Cerebellar cortex (tissue), 1 donor: ENCODE data around the gene QPCT.
"Not testable (repeated sequence)": the region's sequence is repeated elsewhere in the genome, so short reads cannot be mapped to it uniquely, and the experiment has no call there.

ENCODE experiments used
- DNase-seq: peaks from one replicate; pipeline ENCODE4 v3.0.0-alpha.2; 2015; ENCODE audit warnings: low spot score

Gene QPCT

GRCh38 chr2:37358466-37358865, 14.0 kb downstream of the QPCT start:
- no peak for DNase-seq

- no peak for DNase-seq
Measured at GRCh38 chr2:37361216-37361815, 16.9 kb downstream of the QPCT start.

GRCh38 chr2:37361994-37362698, 17.7 kb downstream of the QPCT start:
- no peak for DNase-seq

- no peak for DNase-seq
Measured at GRCh38 chr2:37364351-37364750, 19.9 kb downstream of the QPCT start.

GRCh38 chr2:37365669-37366068, 21.2 kb downstream of the QPCT start:
- DNase-seq, result no peak

GRCh38 chr2:37366773-37367172, 22.3 kb downstream of the QPCT start:
- DNase-seq, result no peak

- no peak for DNase-seq
Measured at GRCh38 chr2:37367310-37367709, 22.9 kb downstream of the QPCT start.

- no peak for DNase-seq
Measured at GRCh38 chr2:37367984-37368383, 23.6 kb downstream of the QPCT start.

GRCh38 chr2:37370666-37371065, 26.2 kb downstream of the QPCT start:
- no peak for DNase-seq

GRCh38 chr2:37372000-37372399, 27.6 kb downstream of the QPCT start:
- no peak for DNase-seq

- DNase-seq, result no peak
Measured at GRCh38 chr2:37375741-37376288, 31.4 kb downstream of the QPCT start.

- DNase-seq, result no peak
Measured at GRCh38 chr2:37376421-37377186, 32.2 kb downstream of the QPCT start.

- DNase-seq, result no peak
Measured at GRCh38 chr2:37377187-37377532, 32.7 kb downstream of the QPCT start.

GRCh38 chr2:37378411-37378810, 34.0 kb downstream of the QPCT start:
- DNase-seq, result no peak

- DNase-seq, result no peak
Measured at GRCh38 chr2:37379881-37380296, 35.5 kb downstream of the QPCT start.

- DNase-seq, result not testable (repeated sequence)
Measured at GRCh38 chr2:37380787-37381186, 36.4 kb downstream of the QPCT start.

- not testable (repeated sequence) for DNase-seq
Measured at GRCh38 chr2:37384261-37384660, 39.8 kb downstream of the QPCT start.

- DNase-seq, result no peak
Measured at GRCh38 chr2:37387148-37387835, 42.9 kb downstream of the QPCT start.

- DNase-seq, result no peak
Measured at GRCh38 chr2:37388074-37388473, 43.6 kb downstream of the QPCT start.

GRCh38 chr2:37389395-37389794, 45.0 kb downstream of the QPCT start:
- no peak for DNase-seq

- no peak for DNase-seq
Measured at GRCh38 chr2:37389989-37390765, 45.7 kb downstream of the QPCT start.

- DNase-seq, result no peak
Measured at GRCh38 chr2:37390777-37391176, 46.3 kb downstream of the QPCT start.
